Activated T-helper 9 cell treated with anti-CD3 and anti-CD28 coated beads, Interleukin-2, amount 50 U/mL, for 16 hours (primary cell): ENCODE results near the gene TTBK2.
"Not testable (repeated sequence)": the region's sequence is repeated elsewhere in the genome, so short reads cannot be mapped to it uniquely, and the experiment has no call there.

Experiments
- DNase-seq: peaks from one replicate; pipeline ENCODE4 v3.0.0-alpha.2; 2020; ENCODE audit warnings: low read depth

TTBK2 gene

GRCh38 chr15:42920519-42921341 lies at the start of gene TTBK2:
TSS of gene TTBK2 (minus strand) at chr15:42920778. CDS start at chr15:42878617, 42,161 bp downstream.
- DNase-seq = peak; percentile 96

- no peak for DNase-seq
These were observed 43.9 kb upstream of the TTBK2 start for GRCh38 chr15:42964476-42964875.

- no peak for DNase-seq
These were observed 34.9 kb upstream of the TTBK2 start for GRCh38 chr15:42955518-42955917.

- no peak for DNase-seq
These were observed 33.7 kb upstream of the TTBK2 start for GRCh38 chr15:42954291-42954690.

GRCh38 chr15:42948898-42949297 lies 28.3 kb upstream of the TTBK2 start:
- DNase-seq = not testable (repeated sequence)

- DNase-seq = no peak
These were observed 19.9 kb upstream of the TTBK2 start for GRCh38 chr15:42940527-42940926.

GRCh38 chr15:42939841-42940240 lies 19.3 kb upstream of the TTBK2 start:
- no peak for DNase-seq

- DNase-seq = no peak
These were observed 16.6 kb upstream of the TTBK2 start for GRCh38 chr15:42937143-42937542.

- no peak for DNase-seq
These were observed 13.5 kb upstream of the TTBK2 start for GRCh38 chr15:42933886-42934667.

GRCh38 chr15:42932833-42933515 lies 12.4 kb upstream of the TTBK2 start:
- no peak for DNase-seq

GRCh38 chr15:42931702-42932486 lies 11.3 kb upstream of the TTBK2 start:
- no peak for DNase-seq

GRCh38 chr15:42929306-42929848 lies 8.8 kb upstream of the TTBK2 start:
- no peak for DNase-seq

- DNase-seq = peak; percentile 8
These were observed 759 bp upstream of the TTBK2 start for GRCh38 chr15:42921342-42921731.

GRCh38 chr15:42919799-42920518 lies 619 bp downstream of the TTBK2 start:
- peak; percentile 31 for DNase-seq

- DNase-seq = no peak
These were observed 1.3 kb downstream of the TTBK2 start for GRCh38 chr15:42919308-42919707.

GRCh38 chr15:42918047-42918446 lies 2.5 kb downstream of the TTBK2 start:
- DNase-seq = no peak

GRCh38 chr15:42915654-42916315 lies 4.8 kb downstream of the TTBK2 start:
- no peak for DNase-seq

GRCh38 chr15:42914728-42915497 lies 5.7 kb downstream of the TTBK2 start:
- DNase-seq = no peak

- DNase-seq = no peak
These were observed 9.5 kb downstream of the TTBK2 start for GRCh38 chr15:42911058-42911592.
